HG02970 (cell line): ENCODE data around the gene TBC1D17.

Experiments used
- ATAC-seq: cut with Tn5 transposase; IDR thresholded peaks from one replicate; pipeline ENCODE4 v1.9.1; 2021; ENCODE audit warnings: mild to moderate bottlenecking, moderate library complexity, moderate number of reproducible peaks; ENCODE audit not compliant: unreplicated experiment, low FRiP score

The TBC1D17 gene

DNA sequence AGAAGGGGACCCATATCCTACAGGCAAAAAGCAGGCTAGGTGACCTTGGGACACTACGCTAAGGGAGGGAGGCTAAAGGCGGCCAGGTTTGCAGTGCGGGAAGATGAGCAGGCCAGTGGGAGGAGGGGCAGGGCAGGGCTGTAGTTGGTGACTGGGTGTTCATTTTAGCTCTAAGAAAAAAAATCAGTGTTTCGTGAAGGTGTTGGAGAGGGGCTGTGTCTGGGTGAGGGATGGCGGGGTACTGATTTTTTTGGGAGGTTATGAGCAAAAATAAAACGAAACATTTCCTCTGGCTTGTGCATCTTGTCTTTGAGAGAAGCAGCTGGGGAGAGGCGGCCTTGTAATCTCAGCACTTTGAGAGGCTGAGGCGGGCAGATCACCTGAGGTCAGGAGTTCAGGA is 56.1 kb downstream of the TBC1D17 start:
- ATAC-seq: no peak

DNA sequence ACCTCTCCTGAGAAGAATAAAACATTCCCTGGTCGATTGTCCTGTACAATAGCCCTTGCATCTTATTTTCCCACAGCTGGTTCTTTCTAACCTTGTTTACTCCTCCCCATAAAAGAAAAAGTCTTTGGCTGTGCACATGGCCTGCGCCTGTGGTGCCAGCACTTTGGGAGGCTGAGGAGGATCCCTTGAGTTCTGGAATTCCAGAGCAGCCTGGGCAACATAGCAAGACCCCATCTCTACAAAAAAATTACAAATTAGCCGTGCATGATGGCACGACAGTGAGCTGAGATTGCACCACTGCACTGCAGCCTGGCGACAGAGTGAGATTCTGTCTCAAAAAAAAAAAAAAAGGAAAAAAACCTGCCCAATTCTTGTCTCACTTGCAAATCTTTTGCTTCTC is 59.0 kb downstream of the TBC1D17 start:
- ATAC-seq: no peak

DNA sequence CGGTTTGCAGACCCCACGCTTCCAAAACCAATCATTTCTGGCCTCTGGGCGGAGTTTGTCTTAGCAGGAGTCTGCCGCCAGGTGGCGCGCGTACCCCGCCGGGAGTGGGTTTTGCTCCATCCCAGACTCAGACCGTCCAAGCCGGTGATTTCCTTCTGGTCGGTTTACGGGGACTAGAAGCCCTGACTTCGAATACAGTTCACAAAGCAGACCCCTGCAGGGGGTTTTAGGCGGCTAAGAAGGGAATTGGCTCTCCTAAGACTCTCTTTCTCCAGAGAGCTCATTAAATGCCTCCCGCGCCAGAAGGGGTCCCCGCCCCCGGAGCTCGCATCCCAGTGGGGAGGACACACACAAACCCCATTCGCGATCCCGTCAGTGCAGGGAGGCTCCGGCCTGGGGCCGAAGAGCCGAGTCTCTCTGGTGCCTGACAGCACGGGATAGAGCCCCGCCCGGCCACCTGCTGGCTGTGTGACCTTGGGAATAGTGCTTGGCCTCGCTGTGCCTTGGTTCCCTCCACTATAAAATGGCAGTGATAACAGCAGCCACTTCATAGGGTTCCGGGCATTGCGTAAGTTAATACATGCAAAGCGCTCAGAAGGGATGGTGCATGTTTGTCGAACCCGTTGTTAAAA is 60.4 kb downstream of the TBC1D17 start:
- no peak for ATAC-seq
